Fibroblast of skin of right biceps (primary cell): ENCODE data around the gene LUZP1.
"Not testable (repeated sequence)": the region's sequence is repeated elsewhere in the genome, so short reads cannot be mapped to it uniquely, and the experiment has no call there.

Source experiments
- DNase-seq: peaks from one replicate; pipeline ENCODE4 v3.0.0-alpha.2; 2013

Gene LUZP1

DNA sequence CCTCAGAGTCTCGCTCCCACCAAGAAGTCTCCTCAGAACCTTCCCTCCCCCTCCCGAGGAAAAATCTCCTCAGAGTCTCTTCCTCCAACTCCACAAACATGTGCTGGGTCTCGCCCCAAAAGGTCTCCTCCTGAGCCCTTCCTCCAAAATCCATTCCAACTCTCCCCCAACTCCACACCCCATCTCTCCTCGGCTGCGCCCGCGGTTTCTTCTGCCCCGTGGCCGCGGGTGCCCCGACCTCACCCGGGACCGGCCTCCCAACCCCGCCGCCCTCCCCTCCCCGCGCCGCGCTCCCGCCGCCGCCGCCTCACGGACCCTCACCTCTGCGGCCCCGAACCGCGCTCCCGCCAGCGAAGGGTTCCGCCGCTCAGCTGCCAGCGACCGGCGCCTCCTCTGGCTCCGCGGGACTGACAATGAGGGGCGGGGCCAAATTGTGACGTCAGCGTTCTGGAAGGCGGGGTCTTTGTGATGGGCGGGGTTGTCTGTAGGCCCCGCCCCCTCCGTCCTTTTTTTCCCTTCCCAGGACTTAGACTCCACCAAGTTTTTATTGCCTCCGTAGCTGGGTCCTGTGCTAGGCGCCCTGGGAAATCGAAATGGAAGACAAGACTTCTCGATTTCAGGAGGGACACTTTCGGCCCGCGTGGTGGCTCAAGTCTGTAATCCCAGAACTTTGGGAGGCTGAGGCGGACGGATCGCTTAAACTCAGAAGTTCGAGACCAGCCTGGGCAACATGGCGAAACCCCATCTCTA lies at the start of gene LUZP1:
TSS of gene LUZP1 (minus strand) at position 412 of the 750 bp plus-strand sequence.
- peak; percentile 86 for DNase-seq

GRCh38 chr1:23217421-23218115 lies 48.9 kb upstream of the LUZP1 start, which contains the start of gene HTR1D:
Gene HTR1D, minus strand, starts transcription at chr1:23217502. Its CDS starts 23,283 bp downstream, at chr1:23194219.
- DNase-seq = no peak

DNA sequence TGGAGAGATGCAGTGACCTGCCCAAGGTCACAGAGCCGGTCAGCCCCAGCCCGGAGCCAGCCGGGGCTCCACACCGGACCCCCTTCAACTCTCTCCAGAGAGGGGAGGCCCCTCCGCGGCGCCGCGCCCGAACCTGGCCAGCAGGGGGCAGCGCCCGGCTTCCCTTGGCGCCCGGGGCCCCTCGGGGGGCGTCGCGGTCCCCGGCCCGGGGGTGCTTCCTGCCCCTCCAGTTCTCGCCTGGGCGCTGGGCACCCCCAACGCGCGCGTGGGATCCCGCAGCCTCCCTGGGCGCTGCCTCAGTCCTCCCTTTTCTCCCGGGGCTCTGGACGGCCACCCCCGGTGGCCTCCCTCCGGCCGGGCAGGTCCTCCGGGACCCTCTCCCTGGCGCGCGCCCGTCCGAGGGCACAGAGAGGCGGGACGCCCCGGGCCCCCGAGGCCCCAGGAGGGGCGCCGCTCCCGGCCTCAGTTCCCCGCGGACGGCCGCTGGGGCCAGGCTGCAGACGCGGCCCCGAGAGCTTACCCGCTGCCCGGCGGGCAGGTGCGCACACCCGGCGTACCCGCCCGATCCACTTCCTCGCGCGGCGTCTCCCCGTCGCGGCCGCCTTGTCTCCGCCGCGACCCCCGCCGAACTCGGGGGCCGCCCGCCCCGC lies 48.2 kb upstream of the LUZP1 start:
- no peak for DNase-seq

GRCh38 chr1:23215751-23216449 lies 47.2 kb upstream of the LUZP1 start:
- DNase-seq = no peak

DNA sequence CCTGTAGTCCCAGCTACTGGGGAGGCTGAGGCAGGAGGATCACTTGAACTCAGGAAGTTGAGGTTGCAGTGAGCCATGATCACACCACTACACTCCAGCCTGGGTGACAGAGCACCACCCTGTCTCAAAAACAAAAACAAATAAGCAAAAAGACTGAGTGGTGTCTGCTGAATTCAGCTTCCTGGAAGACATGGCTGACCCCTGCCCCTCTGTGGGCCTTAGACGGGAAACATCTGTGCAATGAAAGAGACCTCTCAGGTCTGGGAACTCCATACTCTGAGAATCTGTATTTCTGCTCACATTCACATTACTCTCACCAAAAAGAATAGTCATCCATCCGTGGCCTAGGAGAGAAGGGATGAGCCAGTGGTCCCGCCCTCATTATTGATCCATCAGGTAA lies 46.6 kb upstream of the LUZP1 start:
- no peak for DNase-seq

- no peak for DNase-seq
Measured at GRCh38 chr1:23214640-23215039, 46.0 kb upstream of the LUZP1 start.

- DNase-seq = no peak
Measured at GRCh38 chr1:23211955-23212354, 43.3 kb upstream of the LUZP1 start.

DNA sequence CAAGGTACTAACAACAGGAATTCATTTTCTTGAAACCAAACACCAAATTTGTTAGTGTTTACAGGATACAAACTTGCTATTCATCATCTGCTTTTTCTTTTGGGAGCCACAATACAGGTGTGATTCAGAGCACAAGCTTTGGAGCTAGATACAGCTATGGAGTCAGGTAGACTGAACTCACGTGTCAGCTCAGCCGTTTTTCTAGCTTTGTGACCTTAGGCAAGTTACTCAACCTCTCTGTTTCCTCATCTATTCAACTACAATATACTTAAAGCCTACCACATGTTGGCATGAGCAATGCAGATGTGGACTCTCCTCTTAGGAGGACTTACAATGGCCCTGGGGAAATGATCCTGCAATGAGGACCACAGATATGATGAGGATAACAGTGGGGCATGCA lies 42.3 kb upstream of the LUZP1 start:
- DNase-seq = no peak

GRCh38 chr1:23210351-23210785 lies 41.7 kb upstream of the LUZP1 start:
- DNase-seq = no peak

DNA sequence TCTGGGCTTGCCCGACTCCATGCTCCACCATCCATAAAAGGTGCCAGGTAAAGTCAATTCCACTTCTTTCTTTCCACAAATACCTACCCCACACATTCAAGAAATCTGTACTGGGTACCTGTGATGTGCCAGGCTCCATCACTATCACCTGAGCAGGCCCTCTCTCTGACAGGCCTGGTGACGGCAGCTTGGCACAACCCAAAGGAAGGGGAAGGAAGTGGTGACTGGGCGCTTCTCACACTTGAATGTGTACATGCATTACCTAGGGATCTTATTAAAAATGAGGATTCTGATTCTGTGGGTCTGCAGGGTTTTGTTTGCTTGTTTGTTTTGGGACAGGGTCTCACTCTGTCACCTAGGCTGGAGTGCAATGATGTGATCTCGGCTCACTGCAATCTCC lies 41.1 kb upstream of the LUZP1 start:
- no peak for DNase-seq

DNA sequence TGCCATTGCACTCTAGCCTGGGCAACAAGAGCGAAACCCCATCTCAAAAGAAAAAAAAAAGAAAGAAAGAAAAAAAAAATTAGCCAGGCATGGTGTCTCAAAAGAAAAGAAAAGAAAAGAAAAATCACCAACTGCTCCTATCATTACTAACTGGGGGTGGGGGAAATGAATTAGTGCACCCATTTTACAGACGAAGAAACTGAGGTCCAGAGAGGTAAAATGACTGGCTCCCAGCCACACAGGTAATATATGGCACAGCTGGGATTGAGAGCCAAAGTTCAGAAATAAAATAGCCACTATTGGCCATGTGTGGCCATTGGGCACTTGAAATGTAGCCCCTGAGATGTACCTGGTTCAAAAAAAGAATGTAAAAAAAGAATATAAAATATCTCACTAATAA lies 39.9 kb upstream of the LUZP1 start:
- DNase-seq = no peak

GRCh38 chr1:23207733-23208132 lies 39.1 kb upstream of the LUZP1 start:
- DNase-seq = not testable (repeated sequence)

DNA sequence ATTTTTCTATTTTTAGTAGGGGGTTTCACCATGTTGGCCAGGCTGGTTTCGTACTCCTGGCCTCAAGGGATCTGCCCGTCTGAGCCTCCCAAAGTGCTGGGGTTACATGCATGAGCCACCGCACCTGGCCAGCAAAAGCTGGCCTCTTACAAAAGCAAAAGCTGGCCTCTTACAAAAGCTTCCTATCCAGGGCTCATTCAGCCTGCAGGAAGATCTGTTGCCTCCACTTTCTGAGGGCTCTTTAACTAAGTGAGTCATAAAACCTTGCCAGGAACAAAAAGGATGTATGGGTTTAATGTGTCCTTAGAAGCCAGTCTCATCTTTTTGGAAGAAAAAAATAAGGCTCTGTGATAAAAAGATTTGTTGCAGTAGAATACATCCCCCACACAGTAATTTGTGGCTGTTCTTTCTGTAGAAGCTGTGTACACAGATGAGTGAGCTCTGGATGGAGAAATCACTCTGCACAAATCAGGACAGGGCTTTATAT lies 33.6 kb upstream of the LUZP1 start:
- DNase-seq = peak; percentile 53

GRCh38 chr1:23200883-23201282 lies 32.2 kb upstream of the LUZP1 start:
- no peak for DNase-seq

GRCh38 chr1:23198373-23198772 lies 29.7 kb upstream of the LUZP1 start:
- DNase-seq = peak; percentile 91

DNA sequence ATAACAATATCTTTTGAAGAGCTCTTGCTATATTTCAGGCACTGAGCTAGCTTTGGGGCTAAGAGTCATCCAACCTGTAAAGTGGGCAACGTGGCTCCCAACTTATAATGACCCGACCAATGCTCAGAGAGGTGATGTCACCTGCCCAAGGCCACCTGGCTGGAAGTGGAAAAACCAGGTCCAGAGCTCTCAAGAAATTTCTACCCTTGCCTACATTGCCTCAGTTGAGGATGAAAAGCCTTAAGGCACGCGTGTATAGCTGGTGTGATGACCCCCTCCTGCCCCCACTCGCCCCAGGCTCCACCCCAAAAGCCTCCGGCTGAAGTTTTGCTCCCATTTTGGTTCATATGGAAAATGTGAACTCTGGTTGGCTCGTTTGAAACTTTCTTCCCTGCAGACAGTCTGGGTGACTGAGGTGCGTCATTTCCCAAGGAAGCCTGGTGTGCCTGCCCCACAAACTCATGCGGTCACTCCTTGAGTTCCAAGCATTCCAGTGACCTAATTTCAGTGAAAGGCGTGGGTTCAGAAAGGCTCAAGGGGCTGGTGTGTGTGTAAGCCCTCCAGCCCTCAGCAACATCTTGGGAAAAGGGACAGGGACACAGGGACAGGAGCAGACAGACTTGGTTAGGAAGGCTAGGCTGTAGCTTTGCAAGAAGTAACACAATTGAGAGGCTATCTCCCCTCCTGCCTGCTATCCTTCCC lies 28.1 kb upstream of the LUZP1 start:
- DNase-seq = peak; percentile 96

GRCh38 chr1:23194119-23194984 lies 25.7 kb upstream of the LUZP1 start:
- peak; percentile 90 for DNase-seq

DNA sequence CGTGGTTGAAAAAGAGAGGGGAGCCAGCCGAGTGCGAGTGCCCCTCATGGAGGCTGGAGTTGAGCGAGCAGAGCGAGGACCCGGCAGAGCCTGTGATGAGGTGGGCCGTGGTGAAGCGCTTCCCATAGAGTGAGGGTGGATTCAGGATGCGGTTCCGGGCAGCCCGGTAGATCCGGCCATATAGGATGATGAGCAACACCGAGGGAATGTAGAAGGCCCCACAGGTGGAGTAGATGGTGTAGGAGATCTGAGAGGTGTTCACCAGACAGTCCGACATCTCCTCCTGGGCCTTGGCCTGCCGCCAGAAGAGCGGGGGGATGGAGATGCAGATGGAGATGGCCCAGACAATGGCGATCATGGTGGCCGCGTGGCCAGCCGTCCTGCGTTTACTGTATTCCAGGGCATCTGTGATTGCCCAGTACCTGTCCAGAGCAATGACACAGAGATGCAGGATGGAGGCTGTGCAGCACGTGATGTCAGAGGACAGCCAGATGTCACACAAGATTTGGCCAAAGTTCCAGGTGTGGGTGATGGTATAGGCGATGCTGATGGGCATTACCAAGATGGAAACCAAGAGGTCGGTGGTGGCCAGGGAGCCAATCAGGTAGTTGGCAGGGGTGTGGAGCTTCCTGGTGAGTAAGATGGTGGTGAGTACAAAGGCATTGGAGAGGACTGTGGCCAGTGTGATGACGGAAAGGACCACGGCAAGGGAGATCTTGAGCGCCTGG lies 24.9 kb upstream of the LUZP1 start:
- no peak for DNase-seq

DNA sequence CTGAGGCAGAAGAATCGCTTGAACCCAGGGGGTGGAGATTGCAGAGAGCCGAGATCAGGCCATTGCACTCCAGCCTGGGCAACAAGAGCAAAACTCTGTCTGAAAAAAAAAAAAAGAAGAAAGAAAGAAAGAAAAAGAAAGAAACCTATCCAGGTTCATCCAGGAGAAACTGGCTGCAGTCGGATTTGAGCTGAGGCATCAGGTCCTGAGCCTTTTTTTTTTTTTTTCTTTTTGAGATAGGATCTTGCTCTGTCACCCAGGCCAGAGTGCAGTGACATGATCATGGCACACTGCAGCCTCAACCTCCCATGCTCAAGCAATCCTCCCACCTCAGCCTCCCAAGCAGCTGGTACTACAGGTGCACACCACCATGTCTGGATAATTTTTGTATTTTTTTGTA lies 22.5 kb upstream of the LUZP1 start:
- DNase-seq = no peak

DNA sequence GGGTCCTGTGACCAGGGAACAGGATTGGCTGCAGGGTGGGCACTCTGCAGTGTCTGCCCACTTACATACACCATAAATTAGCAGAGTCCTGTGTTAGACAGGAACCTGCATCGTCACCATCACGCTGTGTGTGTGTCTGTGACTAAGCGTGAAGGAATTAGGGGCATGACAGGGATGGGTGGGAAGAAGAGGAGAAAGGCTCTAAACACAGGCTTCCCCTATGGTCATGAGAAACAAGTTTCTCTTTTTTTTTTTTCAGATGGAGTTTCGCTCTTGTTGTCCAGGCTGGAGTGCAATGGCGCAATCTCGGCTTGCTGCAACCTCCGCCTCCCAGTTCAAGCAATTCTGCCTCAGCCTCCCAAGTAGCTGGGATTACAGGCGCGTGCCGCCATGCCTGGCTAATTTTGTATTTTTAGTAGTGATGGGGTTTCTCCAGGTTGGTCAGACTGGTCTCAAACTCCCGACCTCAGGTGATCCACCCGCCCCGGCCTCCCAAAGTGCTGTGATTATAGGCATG lies 20.3 kb upstream of the LUZP1 start:
- peak; percentile 96 for DNase-seq
